Measurements from ENCODE around the gene ANKS1A.
"Not testable (repeated sequence)": the region's sequence is repeated elsewhere in the genome, so short reads cannot be mapped to it uniquely, and the experiment has no call there.

ANKS1A gene

DNA sequence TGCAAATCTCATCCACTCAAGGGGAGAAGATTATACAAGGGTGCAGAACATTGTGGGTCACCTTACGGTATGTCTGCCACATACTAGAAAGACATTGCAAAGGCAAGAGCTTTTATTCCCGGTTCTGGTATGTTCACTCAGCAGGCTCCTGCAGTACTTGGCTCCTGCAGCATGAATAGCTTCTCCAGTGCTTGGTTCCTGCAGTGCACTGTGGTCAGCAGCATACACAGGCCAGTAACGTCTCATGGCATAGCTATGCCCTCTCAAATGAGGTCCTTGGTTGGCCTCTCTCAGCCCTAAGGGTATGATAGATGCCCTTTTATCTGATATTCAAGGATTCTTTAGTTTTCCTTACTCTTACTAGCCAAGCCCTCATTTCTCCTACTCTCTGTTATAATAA, 239.4 kb downstream of the ANKS1A start (continued):
- TF ChIP-seq, protein P1, sequence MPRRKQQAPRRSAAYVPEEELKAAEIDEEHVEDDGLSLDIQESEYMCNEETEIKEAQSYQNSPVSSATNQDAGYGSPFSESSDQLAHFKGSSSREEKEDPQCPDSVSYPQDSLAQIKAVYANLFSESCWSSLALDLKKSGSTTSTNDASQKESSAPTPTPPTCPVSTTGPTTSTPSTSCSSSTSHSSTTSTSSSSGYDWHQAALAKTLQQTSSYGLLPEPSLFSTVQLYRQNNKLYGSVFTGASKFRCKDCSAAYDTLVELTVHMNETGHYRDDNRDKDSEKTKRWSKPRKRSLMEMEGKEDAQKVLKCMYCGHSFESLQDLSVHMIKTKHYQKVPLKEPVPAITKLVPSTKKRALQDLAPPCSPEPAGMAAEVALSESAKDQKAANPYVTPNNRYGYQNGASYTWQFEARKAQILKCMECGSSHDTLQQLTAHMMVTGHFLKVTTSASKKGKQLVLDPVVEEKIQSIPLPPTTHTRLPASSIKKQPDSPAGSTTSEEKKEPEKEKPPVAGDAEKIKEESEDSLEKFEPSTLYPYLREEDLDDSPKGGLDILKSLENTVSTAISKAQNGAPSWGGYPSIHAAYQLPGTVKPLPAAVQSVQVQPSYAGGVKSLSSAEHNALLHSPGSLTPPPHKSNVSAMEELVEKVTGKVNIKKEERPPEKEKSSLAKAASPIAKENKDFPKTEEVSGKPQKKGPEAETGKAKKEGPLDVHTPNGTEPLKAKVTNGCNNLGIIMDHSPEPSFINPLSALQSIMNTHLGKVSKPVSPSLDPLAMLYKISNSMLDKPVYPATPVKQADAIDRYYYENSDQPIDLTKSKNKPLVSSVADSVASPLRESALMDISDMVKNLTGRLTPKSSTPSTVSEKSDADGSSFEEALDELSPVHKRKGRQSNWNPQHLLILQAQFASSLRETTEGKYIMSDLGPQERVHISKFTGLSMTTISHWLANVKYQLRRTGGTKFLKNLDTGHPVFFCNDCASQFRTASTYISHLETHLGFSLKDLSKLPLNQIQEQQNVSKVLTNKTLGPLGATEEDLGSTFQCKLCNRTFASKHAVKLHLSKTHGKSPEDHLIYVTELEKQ (tag by site-specific recombination; IDR thresholded peaks at IDR 0.05; ENCODE audit: borderline replicate concordance), result no peak
- no peak for TF ChIP-seq ZNF473 (tag by site-specific recombination; IDR thresholded peaks at IDR 0.05)

DNA sequence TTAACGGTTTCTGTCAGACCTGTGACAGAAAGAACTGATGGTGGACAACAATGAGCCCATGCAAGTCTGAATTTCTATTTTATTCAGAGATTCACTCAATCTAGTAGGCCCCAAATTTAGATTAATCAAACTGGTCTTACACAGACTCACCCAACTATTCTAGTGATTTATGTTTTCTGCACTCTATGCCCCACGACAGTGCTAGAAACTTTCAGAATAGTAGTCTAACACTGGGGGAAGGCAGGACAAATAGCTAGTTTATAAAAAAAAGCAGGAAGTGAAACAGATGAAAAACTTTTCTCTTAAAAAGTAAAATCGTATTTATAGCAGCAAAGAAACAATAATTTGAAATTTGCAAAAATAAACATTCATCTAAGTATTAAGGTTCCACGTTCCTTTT, 247.1 kb downstream of the ANKS1A start:
- Histone ChIP-seq H3K36me3 (ENCODE audit: control insufficient read depth in 2 of 2, insufficient read depth in 1 of 2, low read length in 2 of 2) (no peaks in the 10 kb centered on the region), H3K4me1 (ENCODE audit: control insufficient read depth, insufficient read depth, low read length) (no peaks in the 10 kb centered on the region), H3K4me3 (ENCODE audit: low read depth, low read length) (no peak overlapping the region), H3K27ac (ENCODE audit: extremely low read depth, low read depth, low read length) (no peak overlapping the region), H3K9me3 (ENCODE audit: control insufficient read depth, insufficient read depth, low read depth, low read length) (no peaks in the 10 kb centered on the region)
- TF ChIP-seq ZNF501 (tag by site-specific recombination; IDR thresholded peaks at IDR 0.05) (no peak), SP2 (tag by site-specific recombination; IDR thresholded peaks at IDR 0.05) (no peak), ZNF747 (tag by site-specific recombination; IDR thresholded peaks at IDR 0.05) (no peak), ZNF670 (tag by site-specific recombination; IDR thresholded peaks at IDR 0.05; ENCODE audit: low read depth) (no peak)
- CTCF ChIA-PET, result interaction anchor here (0.6 to 2.2 kb wide), 7 partner anchors 9 to 1424 kb away, joined by 3 to 22 read pairs (median 3); no protein-coding TSS in a partner anchor
- POLR2A ChIA-PET, result interaction anchor here (0.6 to 0.7 kb wide), 2 partner anchors 10 to 103 kb away, joined by 4 to 6 read pairs; no protein-coding TSS in a partner anchor

DNA sequence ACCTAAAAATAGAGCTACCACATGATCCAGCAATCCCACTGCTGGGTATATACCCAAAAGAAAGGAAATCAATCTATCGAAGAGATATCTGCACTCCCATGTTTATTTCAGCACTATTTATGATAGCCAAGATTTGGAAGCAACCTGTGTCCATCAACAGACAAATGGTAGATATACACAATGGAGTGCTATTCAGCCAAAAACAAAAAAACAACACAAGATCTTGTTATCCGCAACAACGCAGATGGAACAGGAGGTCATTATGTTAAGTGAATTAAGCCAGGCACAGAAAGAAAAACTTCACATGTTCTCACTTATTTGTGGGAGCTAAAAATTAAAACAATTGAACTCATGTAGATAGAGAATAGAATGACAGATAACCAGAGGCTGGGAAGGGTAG, 249.1 kb downstream of the ANKS1A start:
- H3K27ac ChIP-seq (ENCODE audit: extremely low read depth, low read depth, low read length); POLR2A ChIA-PET; H3K4me1 ChIP-seq (ENCODE audit: control insufficient read depth, insufficient read depth, low read length); H3K9me3 ChIP-seq (ENCODE audit: control insufficient read depth, insufficient read depth, low read depth, low read length); H3K36me3 ChIP-seq (ENCODE audit: control insufficient read depth in 2 of 2, insufficient read depth in 1 of 2, low read length in 2 of 2); H3K4me3 ChIP-seq (ENCODE audit: low read depth, low read length): not testable (repeated sequence)
- CTCF ChIA-PET, result interaction anchor here (0.6 to 5.4 kb wide), 12 partner anchors 8 to 889 kb away, joined by 3 to 165 read pairs (median 4); no protein-coding TSS in a partner anchor

DNA sequence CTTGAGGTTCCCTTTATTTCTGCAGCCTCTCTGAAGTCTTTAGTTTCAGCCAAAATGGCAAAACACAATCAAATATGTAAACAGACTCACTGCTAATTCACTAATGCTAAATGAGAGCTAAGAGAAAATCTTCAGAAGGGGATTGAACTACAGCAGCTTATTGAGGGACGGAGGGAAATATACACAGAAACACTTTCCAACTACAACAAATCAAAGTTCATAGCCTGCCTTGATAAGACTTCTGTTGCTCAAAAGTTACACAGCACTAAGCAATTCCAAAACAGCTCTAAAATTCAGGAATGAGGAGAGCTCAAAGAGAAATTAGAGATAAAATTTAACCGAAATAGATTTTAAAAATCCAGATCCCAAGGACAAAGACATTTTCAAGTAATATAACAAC, 250.4 kb downstream of the ANKS1A start:
- Histone ChIP-seq H3K27ac (ENCODE audit: extremely low read depth, low read depth, low read length) (no peak overlapping the region), H3K4me1 (ENCODE audit: control insufficient read depth, insufficient read depth, low read length) (peaks cover 2% of the 10 kb centered on the region; the same call in 1 of the 2 replicates), H3K9me3 (ENCODE audit: control insufficient read depth, insufficient read depth, low read depth, low read length) (no peaks in the 10 kb centered on the region), H3K36me3 (ENCODE audit: control insufficient read depth in 2 of 2, insufficient read depth in 1 of 2, low read length in 2 of 2) (no peaks in the 10 kb centered on the region), H3K4me3 (ENCODE audit: low read depth, low read length) (no peak overlapping the region)
- CTCF ChIA-PET, result interaction anchor here (0.6 to 5.4 kb wide), 81 partner anchors 9 to 1371 kb away, joined by 3 to 165 read pairs (median 4); partner anchors contain the start of gene SNRPC
- POLR2A ChIA-PET, result interaction anchor here (0.8 to 1.3 kb wide), 3 partner anchors 66 to 251 kb away, joined by 3 to 6 read pairs (median 4); partner anchors contain the start of gene TAF11
- TF ChIP-seq, protein P1 (tag by site-specific recombination; IDR thresholded peaks at IDR 0.05; ENCODE audit: borderline replicate concordance), result no peak
- TF ChIP-seq HOXD13 (CRISPR knock-in tag; IDR thresholded peaks at IDR 0.05; ENCODE audit: borderline replicate concordance) (no peak), ZNF266 (tag by site-specific recombination; IDR thresholded peaks at IDR 0.05; ENCODE audit: low read depth) (no peak), ZNF701 (tag by site-specific recombination; IDR thresholded peaks at IDR 0.05) (no peak), ZNF37A (tag by site-specific recombination; IDR thresholded peaks at IDR 0.05) (no peak), ZNF112 (tag by site-specific recombination; IDR thresholded peaks at IDR 0.05) (no peak), ZSCAN23 (tag by site-specific recombination; IDR thresholded peaks at IDR 0.05) (no peak)
- TF ChIP-seq, protein P2, sequence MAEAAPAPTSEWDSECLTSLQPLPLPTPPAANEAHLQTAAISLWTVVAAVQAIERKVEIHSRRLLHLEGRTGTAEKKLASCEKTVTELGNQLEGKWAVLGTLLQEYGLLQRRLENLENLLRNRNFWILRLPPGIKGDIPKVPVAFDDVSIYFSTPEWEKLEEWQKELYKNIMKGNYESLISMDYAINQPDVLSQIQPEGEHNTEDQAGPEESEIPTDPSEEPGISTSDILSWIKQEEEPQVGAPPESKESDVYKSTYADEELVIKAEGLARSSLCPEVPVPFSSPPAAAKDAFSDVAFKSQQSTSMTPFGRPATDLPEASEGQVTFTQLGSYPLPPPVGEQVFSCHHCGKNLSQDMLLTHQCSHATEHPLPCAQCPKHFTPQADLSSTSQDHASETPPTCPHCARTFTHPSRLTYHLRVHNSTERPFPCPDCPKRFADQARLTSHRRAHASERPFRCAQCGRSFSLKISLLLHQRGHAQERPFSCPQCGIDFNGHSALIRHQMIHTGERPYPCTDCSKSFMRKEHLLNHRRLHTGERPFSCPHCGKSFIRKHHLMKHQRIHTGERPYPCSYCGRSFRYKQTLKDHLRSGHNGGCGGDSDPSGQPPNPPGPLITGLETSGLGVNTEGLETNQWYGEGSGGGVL (tag by site-specific recombination; IDR thresholded peaks at IDR 0.05), result no peak
- TF ChIP-seq, protein P3, sequence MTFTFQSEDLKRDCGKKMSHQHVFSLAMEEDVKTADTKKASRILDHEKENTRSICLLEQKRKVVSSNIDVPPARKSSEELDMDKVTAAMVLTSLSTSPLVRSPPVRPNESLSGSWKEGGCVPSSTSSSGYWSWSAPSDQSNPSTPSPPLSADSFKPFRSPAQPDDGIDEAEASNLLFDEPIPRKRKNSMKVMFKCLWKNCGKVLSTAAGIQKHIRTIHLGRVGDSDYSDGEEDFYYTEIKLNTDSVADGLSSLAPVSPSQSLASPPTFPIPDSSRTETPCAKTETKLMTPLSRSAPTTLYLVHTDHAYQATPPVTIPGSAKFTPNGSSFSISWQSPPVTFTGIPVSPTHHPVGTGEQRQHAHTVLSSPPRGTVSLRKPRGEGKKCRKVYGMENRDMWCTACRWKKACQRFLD (tag by site-specific recombination; IDR thresholded peaks at IDR 0.05), result no peak
- TF ChIP-seq, protein P4, sequence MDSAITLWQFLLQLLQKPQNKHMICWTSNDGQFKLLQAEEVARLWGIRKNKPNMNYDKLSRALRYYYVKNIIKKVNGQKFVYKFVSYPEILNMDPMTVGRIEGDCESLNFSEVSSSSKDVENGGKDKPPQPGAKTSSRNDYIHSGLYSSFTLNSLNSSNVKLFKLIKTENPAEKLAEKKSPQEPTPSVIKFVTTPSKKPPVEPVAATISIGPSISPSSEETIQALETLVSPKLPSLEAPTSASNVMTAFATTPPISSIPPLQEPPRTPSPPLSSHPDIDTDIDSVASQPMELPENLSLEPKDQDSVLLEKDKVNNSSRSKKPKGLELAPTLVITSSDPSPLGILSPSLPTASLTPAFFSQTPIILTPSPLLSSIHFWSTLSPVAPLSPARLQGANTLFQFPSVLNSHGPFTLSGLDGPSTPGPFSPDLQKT (IDR thresholded peaks at IDR 0.05; ENCODE audit: borderline replicate concordance, low read depth, low read length), result no peak
- TF ChIP-seq, protein P5, sequence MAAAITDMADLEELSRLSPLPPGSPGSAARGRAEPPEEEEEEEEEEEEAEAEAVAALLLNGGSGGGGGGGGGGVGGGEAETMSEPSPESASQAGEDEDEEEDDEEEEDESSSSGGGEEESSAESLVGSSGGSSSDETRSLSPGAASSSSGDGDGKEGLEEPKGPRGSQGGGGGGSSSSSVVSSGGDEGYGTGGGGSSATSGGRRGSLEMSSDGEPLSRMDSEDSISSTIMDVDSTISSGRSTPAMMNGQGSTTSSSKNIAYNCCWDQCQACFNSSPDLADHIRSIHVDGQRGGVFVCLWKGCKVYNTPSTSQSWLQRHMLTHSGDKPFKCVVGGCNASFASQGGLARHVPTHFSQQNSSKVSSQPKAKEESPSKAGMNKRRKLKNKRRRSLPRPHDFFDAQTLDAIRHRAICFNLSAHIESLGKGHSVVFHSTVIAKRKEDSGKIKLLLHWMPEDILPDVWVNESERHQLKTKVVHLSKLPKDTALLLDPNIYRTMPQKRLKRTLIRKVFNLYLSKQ (tag by site-specific recombination; IDR thresholded peaks at IDR 0.05; ENCODE audit: borderline replicate concordance), result no peak

Data from HEK293 (cell line).